Panc1 (cell line): Measurements from ENCODE around the gene PINK1. TPM values are rescaled to one million over a fixed set of nuclear protein-coding genes. Genes with fewer than 3 reads are reported as not detected.

Experiments
- ATAC-seq: fragments of 200-7000 bp; cut with Tn5 transposase; 2 replicates; pipeline ENCODE4 v1.9.1; 2020; ENCODE audit warnings: mild to moderate bottlenecking, moderate library complexity
- BruUV-seq: library from RNA; stranded (reverse); fragments of 400-500 nt; replicated peaks from 2 replicates; lab custom pipeline; 2021; lab: Mats Ljungman, UMichigan
- CTCF ChIA-PET: fragments of 300-600 bp; sonication (Branson Sonifier 250); formaldehyde crosslinking; loops from one replicate; lab custom pipeline; 2022; ENCODE audit warnings: antibody characterized with exemption; lab: Charles Lee
- POLR2A ChIA-PET: fragments of 300-600 bp; sonication (Branson Sonifier 250); formaldehyde crosslinking; loops from one replicate; lab custom pipeline; 2022; ENCODE audit warnings: antibody characterized with exemption; lab: Charles Lee
- DNase-seq: peaks from one replicate; pipeline ENCODE4 v3.0.0-alpha.2; 2010; ENCODE audit warnings: low read depth, low spot score
- H3K27ac ChIP-seq: 2 replicates; pipeline ENCODE4 v1.5.1; 2011; ENCODE audit warnings: mild to moderate bottlenecking, low read length, inconsistent platforms
- H3K27me3 ChIP-seq: fragments of 200-500 bp; sonication (Bioruptor generic); 2 replicates; pipeline ENCODE4 v1.6.0; 2014; ENCODE audit warnings: low read length, inconsistent platforms; ENCODE audit not compliant: control insufficient read depth, insufficient read depth
- H3K36me3 ChIP-seq: fragments of 200-500 bp; sonication (Bioruptor generic); 2 replicates; pipeline ENCODE4 v1.5.1; 2014; ENCODE audit warnings: inconsistent platforms, mild to moderate bottlenecking, low read length, moderate library complexity; ENCODE audit not compliant: control insufficient read depth, insufficient read depth
- H3K4me1 ChIP-seq: 2 replicates; pipeline ENCODE4 v1.5.1; 2011; ENCODE audit warnings: inconsistent platforms, mild to moderate bottlenecking, low read length, moderate library complexity; ENCODE audit not compliant: control insufficient read depth, insufficient read depth
- H3K4me3 ChIP-seq, 2 experiments: 2 replicates each; pipeline ENCODE4 v1.5.1; 2011 to 2012; ENCODE audit warnings: low read depth in 2 of 2, low read length in 2 of 2, mild to moderate bottlenecking in 2 of 2, inconsistent platforms in 1 of 2, moderate library complexity in 1 of 2
- H3K9me3 ChIP-seq: fragments of 200-500 bp; sonication (Bioruptor generic); 2 replicates; pipeline ENCODE4 v1.5.1; 2014; ENCODE audit warnings: low read depth, mild to moderate bottlenecking, inconsistent platforms, low read length, moderate library complexity; ENCODE audit not compliant: control insufficient read depth, insufficient read depth
- CTCF ChIP-seq: fragments of 450-650 bp; IDR thresholded peaks from 2 replicates; pipeline ENCODE4 v1.5.1; 2017; ENCODE audit warnings: mild to moderate bottlenecking
- POLR2AphosphoS5 ChIP-seq: IDR thresholded peaks from 2 replicates; pipeline ENCODE4 v1.6.1; 2012; ENCODE audit warnings: mild to moderate bottlenecking, low read depth, low read length, moderate library complexity
- SIN3A ChIP-seq: IDR thresholded peaks from 2 replicates; pipeline ENCODE4 v1.6.1; 2012; ENCODE audit warnings: low read depth, mild to moderate bottlenecking, low read length, moderate library complexity, borderline replicate concordance; ENCODE audit not compliant: insufficient read depth
- TCF7L2 ChIP-seq: IDR thresholded peaks from 2 replicates; pipeline ENCODE4 v1.6.1; 2011; ENCODE audit warnings: mild to moderate bottlenecking, low read depth, low read length, inconsistent platforms
- in situ Hi-C: cut with HindIII; loops from 2 replicates; pipeline ENCODE4 v1.10.0; 2016; ENCODE audit warnings: low sequenced_read_pairs, low pct_unique_long_range_greater_than_20kb
- intact Hi-C: fragments of 100-400 bp; cut with micrococcal nuclease; formaldehyde crosslinking; loops from one replicate; pipeline ENCODE4 v1.10.0; 2022; ENCODE audit not compliant: unreplicated experiment
- total RNA-seq: library from RNA; stranded (reverse); gene quantifications from one replicate; pipeline ENCODE4 v1.2.1, GENCODE V29; 2021; ENCODE audit not compliant: unreplicated experiment
- TF ChIP-seq, protein P1 (sequence below), 2 experiments: IDR thresholded peaks; 2 replicates each; pipeline ENCODE4 v1.6.1; 2011 to 2012; ENCODE audit warnings: low read depth in 2 of 2, control low read depth in 1 of 2, low read length in 1 of 2, mild to moderate bottlenecking in 1 of 2, moderate library complexity in 1 of 2; ENCODE audit not compliant: insufficient read depth in 1 of 2

Gene PINK1
- total RNA-seq, 1 experiment from 2014 or later = 32.1 TPM

DNA sequence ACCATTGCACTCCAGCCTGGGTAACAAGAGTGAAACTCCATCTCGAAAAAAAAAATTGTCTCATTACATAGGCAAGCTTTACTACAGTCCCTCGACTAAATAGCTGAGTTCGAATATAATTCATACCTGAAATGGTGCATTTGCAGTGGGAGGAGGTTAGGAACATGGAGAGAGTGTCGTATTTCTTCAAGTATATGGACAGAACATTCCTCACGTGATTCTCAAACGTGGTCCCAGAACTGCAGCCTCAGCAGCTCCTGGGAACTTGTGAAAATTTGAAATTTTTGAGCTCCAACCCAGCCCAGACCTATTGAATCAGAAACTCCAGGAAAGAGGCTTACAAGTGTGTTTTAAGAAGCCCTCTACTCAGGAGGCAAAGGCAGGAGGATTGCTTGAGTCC lies 37.2 kb upstream of the PINK1 start:
- TF ChIP-seq CTCF = no peak
- TF ChIP-seq, protein P1, sequence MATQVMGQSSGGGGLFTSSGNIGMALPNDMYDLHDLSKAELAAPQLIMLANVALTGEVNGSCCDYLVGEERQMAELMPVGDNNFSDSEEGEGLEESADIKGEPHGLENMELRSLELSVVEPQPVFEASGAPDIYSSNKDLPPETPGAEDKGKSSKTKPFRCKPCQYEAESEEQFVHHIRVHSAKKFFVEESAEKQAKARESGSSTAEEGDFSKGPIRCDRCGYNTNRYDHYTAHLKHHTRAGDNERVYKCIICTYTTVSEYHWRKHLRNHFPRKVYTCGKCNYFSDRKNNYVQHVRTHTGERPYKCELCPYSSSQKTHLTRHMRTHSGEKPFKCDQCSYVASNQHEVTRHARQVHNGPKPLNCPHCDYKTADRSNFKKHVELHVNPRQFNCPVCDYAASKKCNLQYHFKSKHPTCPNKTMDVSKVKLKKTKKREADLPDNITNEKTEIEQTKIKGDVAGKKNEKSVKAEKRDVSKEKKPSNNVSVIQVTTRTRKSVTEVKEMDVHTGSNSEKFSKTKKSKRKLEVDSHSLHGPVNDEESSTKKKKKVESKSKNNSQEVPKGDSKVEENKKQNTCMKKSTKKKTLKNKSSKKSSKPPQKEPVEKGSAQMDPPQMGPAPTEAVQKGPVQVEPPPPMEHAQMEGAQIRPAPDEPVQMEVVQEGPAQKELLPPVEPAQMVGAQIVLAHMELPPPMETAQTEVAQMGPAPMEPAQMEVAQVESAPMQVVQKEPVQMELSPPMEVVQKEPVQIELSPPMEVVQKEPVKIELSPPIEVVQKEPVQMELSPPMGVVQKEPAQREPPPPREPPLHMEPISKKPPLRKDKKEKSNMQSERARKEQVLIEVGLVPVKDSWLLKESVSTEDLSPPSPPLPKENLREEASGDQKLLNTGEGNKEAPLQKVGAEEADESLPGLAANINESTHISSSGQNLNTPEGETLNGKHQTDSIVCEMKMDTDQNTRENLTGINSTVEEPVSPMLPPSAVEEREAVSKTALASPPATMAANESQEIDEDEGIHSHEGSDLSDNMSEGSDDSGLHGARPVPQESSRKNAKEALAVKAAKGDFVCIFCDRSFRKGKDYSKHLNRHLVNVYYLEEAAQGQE (IDR thresholded peaks at IDR 0.05; ENCODE audit: insufficient read depth in 1 of 2, low read depth in 2 of 2, low read length in 1 of 2) = no peak
- no peak for TF ChIP-seq SIN3A
- no peak for TF ChIP-seq TCF7L2
- TF ChIP-seq POLR2AphosphoS5 = no peak
- Histone ChIP-seq H3K27ac (no peak overlapping the region), H3K4me3 (no peak overlapping the region), H3K4me1 (no peaks in the 10 kb centered on the region), H3K9me3 (no peaks in the 10 kb centered on the region), H3K27me3 (no peaks in the 10 kb centered on the region), H3K36me3 (no peaks in the 10 kb centered on the region)
- intact Hi-C loops = no loop called here
- BruUV-seq = no TSS peak
- DNase-seq (no peak), ATAC-seq (no peak)
- CTCF ChIA-PET = no interaction called here
- in situ Hi-C loops = no loop called here
- POLR2A ChIA-PET = interaction anchor here (0.7 kb wide), 1 partner anchor 660 kb away, joined by 8 read pairs; no protein-coding TSS in a partner anchor

DNA sequence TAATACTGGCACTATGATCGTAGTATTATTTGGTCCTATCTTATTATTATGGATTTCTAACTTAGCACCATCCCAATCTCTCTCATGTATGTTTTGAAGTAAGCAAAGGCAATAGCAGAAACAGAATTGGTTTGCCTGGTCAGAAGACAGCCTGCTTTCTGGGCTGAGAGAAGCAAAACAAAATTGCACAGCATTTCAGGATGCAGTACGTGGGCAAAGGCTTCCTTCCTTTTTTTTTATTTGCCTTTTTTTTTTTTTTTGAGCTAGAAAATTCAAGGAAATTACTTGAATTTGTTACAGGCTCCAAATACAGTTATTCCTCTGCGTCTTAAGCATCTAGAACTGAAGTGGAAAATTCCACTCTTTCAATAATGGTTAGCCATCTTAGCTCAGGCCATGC lies 35.6 kb upstream of the PINK1 start:
- DNase-seq (no peak), ATAC-seq (no peak)
- H3K4me1 ChIP-seq = no peaks in the 10 kb centered on the region
- CTCF ChIA-PET = no interaction called here
- POLR2A ChIA-PET = interaction anchor here (0.6 kb wide), 1 partner anchor 21 kb away, joined by 5 read pairs; no protein-coding TSS in a partner anchor
- no peaks in the 10 kb centered on the region for H3K27me3 ChIP-seq
- no peaks in the 10 kb centered on the region for H3K36me3 ChIP-seq
- no peak for TF ChIP-seq CTCF
- TF ChIP-seq, protein P1 (IDR thresholded peaks at IDR 0.05; ENCODE audit: insufficient read depth in 1 of 2, low read depth in 2 of 2, low read length in 1 of 2) = no peak
- TF ChIP-seq POLR2AphosphoS5 = no peak
- no peak for TF ChIP-seq SIN3A
- no peak for TF ChIP-seq TCF7L2
- H3K27ac ChIP-seq = no peak overlapping the region
- in situ Hi-C loops (no loop called here), intact Hi-C loops (no loop called here)
- H3K4me3 ChIP-seq = no peak overlapping the region
- no TSS peak for BruUV-seq
- no peaks in the 10 kb centered on the region for H3K9me3 ChIP-seq
